ENCODE results near the gene NTRK2. TPM values are rescaled to one million over a fixed set of nuclear protein-coding genes. Genes with fewer than 3 reads are reported as not detected.

NTRK2 gene
- polyA plus RNA-seq, 1 experiment, result 2.0 TPM

DNA sequence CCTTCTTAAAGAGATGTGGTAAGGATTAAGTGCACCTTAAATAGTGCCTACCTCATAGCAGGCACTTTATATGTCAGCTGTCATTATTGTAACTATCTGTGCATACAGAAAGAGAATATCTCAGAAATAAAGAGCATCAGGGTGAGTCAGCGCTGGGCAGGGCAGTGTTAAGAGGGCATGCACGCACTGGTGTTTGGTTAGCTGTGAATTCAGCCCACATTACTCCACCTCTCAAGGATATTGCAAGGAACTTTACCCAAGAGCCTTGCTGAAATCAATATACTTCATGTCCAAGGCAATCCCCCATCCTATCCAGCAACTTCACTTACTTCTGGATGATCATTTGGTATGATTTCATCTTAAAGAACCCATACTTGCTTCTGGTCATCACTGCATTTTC is 300.9 kb downstream of the NTRK2 start:
- TF ChIP-seq, protein P1, sequence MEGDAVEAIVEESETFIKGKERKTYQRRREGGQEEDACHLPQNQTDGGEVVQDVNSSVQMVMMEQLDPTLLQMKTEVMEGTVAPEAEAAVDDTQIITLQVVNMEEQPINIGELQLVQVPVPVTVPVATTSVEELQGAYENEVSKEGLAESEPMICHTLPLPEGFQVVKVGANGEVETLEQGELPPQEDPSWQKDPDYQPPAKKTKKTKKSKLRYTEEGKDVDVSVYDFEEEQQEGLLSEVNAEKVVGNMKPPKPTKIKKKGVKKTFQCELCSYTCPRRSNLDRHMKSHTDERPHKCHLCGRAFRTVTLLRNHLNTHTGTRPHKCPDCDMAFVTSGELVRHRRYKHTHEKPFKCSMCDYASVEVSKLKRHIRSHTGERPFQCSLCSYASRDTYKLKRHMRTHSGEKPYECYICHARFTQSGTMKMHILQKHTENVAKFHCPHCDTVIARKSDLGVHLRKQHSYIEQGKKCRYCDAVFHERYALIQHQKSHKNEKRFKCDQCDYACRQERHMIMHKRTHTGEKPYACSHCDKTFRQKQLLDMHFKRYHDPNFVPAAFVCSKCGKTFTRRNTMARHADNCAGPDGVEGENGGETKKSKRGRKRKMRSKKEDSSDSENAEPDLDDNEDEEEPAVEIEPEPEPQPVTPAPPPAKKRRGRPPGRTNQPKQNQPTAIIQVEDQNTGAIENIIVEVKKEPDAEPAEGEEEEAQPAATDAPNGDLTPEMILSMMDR (IDR thresholded peaks at IDR 0.05; ENCODE audit: insufficient read depth, low read depth, low read length), result no peak
- Histone ChIP-seq H3K4me3 (ENCODE audit: low read depth, low read length) (no peak overlapping the region), H3K36me3 (ENCODE audit: control insufficient read depth, insufficient read depth, low read length) (no peaks in the 10 kb centered on the region), H3K27me3 (ENCODE audit: control insufficient read depth, insufficient read depth, low read length) (no peaks in the 10 kb centered on the region)
- POLR2A ChIA-PET, result no interaction called here
- DNase-seq (ENCODE audit: low read depth), result no peak
- CTCF ChIA-PET, result no interaction called here

DNA sequence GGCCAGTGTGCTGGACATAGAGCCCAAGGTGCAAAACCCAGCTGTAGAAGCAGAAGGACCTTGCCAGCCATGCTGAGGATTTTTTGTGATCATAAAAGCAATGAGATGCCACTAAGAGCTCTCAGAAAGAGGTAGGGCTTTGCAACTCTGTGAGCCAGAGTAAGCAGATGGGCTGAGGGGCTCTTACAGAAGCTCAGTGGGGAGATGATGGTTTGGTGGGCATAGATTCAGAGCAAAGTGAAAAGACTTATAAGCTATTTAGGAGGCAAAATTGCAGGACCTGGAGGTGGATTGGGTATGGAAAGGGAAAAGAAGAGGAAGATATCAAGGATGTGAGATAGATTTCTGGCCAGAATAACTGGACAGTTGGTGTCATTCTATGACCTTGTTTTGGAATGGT is 302.0 kb downstream of the NTRK2 start:
- H3K27me3 ChIP-seq (ENCODE audit: control insufficient read depth, insufficient read depth, low read length), result no peaks in the 10 kb centered on the region
- POLR2A ChIA-PET, result no interaction called here
- no peak for DNase-seq (ENCODE audit: low read depth)
- CTCF ChIA-PET, result no interaction called here
- TF ChIP-seq, protein P1 (IDR thresholded peaks at IDR 0.05; ENCODE audit: insufficient read depth, low read depth, low read length), result no peak
- no peaks in the 10 kb centered on the region for H3K36me3 ChIP-seq (ENCODE audit: control insufficient read depth, insufficient read depth, low read length)
- H3K4me3 ChIP-seq (ENCODE audit: low read depth, low read length), result no peak overlapping the region

DNA sequence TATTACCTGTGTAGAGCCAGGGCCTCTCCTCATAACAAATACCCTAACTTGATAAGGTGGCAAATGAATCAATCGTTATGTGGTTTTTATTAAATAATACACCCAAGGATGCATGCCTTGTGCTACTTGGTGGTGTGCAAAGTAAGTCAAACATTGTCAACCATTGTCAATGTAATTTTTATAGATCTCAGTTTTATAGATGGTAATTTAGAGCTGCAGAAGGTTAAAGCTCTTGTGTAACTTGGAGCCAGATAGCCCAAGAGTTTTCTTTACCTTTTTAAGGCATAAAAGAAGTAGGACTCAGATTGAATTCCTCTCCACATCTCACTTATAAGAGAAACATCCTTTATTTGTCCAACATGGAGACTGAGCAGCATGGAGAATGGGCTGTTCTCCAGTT is 304.7 kb downstream of the NTRK2 start:
- H3K4me3 ChIP-seq (ENCODE audit: low read depth, low read length), result no peak overlapping the region
- no peak for DNase-seq (ENCODE audit: low read depth)
- CTCF ChIA-PET, result no interaction called here
- TF ChIP-seq, protein P1 (IDR thresholded peaks at IDR 0.05; ENCODE audit: insufficient read depth, low read depth, low read length), result no peak
- no peaks in the 10 kb centered on the region for H3K36me3 ChIP-seq (ENCODE audit: control insufficient read depth, insufficient read depth, low read length)
- POLR2A ChIA-PET, result no interaction called here
- no peaks in the 10 kb centered on the region for H3K27me3 ChIP-seq (ENCODE audit: control insufficient read depth, insufficient read depth, low read length)

DNA sequence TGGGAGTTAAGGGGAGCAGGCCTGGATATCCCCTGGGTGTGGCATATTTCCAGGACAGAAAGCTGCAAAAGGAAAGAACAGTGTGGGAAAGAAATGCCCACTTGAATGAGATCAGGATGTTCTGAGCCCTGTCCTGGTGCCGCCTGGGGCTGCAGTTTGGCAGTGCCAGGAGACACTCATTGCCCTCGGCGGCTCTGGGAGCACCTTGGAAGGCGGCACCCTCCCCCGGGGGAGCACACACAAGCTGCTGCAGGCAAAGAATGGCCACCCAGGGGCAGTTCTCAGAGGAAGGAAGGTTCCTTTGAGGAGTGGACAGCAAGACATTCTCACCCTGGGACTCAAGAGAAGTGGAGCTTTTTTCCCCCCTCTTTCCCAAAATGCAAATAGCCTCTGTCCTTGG is 305.3 kb downstream of the NTRK2 start:
- no peaks in the 10 kb centered on the region for H3K36me3 ChIP-seq (ENCODE audit: control insufficient read depth, insufficient read depth, low read length)
- TF ChIP-seq, protein P1 (IDR thresholded peaks at IDR 0.05; ENCODE audit: insufficient read depth, low read depth, low read length), result no peak
- POLR2A ChIA-PET, result no interaction called here
- H3K27me3 ChIP-seq (ENCODE audit: control insufficient read depth, insufficient read depth, low read length), result no peaks in the 10 kb centered on the region
- no peak overlapping the region for H3K4me3 ChIP-seq (ENCODE audit: low read depth, low read length)
- no peak for DNase-seq (ENCODE audit: low read depth)
- CTCF ChIA-PET, result no interaction called here

DNA sequence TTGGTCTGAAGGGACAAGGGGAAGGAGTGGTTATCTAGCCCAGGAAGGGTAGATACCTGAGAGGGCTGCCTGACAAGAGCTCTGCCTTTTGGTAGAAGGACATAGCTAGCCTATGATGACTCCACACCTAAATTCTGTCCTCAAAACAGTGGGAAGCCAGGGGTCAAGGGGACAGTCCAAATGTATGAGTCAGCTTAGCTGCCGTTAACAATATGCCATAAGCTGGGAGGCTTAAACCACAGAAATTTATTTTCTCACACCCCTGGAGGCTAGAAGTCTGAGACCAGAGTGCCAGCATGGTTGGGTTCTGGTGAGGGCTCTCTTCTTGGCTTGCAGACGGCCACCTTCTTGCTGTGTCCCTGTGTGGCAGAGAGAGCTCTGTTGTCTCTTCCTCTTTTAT is 306.4 kb downstream of the NTRK2 start:
- no peaks in the 10 kb centered on the region for H3K27me3 ChIP-seq (ENCODE audit: control insufficient read depth, insufficient read depth, low read length)
- no peaks in the 10 kb centered on the region for H3K36me3 ChIP-seq (ENCODE audit: control insufficient read depth, insufficient read depth, low read length)
- CTCF ChIA-PET, result no interaction called here
- TF ChIP-seq, protein P1 (IDR thresholded peaks at IDR 0.05; ENCODE audit: insufficient read depth, low read depth, low read length), result no peak
- POLR2A ChIA-PET, result no interaction called here
- DNase-seq (ENCODE audit: low read depth), result no peak
- H3K4me3 ChIP-seq (ENCODE audit: low read depth, low read length), result no peak overlapping the region
